GM23248 (cell line): Measurements from ENCODE around the gene TAOK3. TPM values are rescaled to one million over a fixed set of nuclear protein-coding genes. Genes with fewer than 3 reads are reported as not detected.

Experiments used
- DNase-seq: peaks from one replicate; pipeline ENCODE4 v3.0.0-alpha.2; 2015
- H2AFZ ChIP-seq: fragments of 200-600 bp; sonication (generic); 2 replicates; pipeline ENCODE4 v1.6.1; 2016; ENCODE audit warnings: antibody characterized with exemption
- H3F3A ChIP-seq: fragments of 200-600 bp; sonication (generic); 2 replicates; pipeline ENCODE4 v1.6.1; 2016; ENCODE audit warnings: mild to moderate bottlenecking, antibody characterized with exemption, mixed run types; ENCODE audit not compliant: insufficient read depth
- H3K27ac ChIP-seq: fragments of 200-600 bp; sonication (generic); 2 replicates; pipeline ENCODE4 v1.5.1; 2016; ENCODE audit warnings: mild to moderate bottlenecking
- H3K27me3 ChIP-seq: fragments of 200-600 bp; sonication (generic); replicated peaks from 2 replicates; pipeline ENCODE4 v1.6.1; 2016; ENCODE audit warnings: mild to moderate bottlenecking; ENCODE audit not compliant: insufficient read depth
- H3K36me3 ChIP-seq: fragments of 200-600 bp; sonication (generic); 2 replicates; pipeline ENCODE4 v1.6.1; 2016; ENCODE audit warnings: low read depth, mild to moderate bottlenecking
- H3K4me1 ChIP-seq: fragments of 200-600 bp; sonication (generic); 2 replicates; pipeline ENCODE4 v1.6.1; 2016; ENCODE audit warnings: mild to moderate bottlenecking; ENCODE audit not compliant: insufficient read depth
- H3K4me2 ChIP-seq: fragments of 200-600 bp; sonication (generic); one replicate; pipeline ENCODE4 v1.6.1; 2016; ENCODE audit warnings: mild to moderate bottlenecking; ENCODE audit not compliant: unreplicated experiment
- H3K4me3 ChIP-seq: fragments of 200-600 bp; sonication (generic); 2 replicates; pipeline ENCODE4 v1.5.1; 2016; ENCODE audit warnings: mild to moderate bottlenecking
- H3K79me2 ChIP-seq: fragments of 200-600 bp; sonication (generic); 2 replicates; pipeline ENCODE4 v1.6.1; 2016; ENCODE audit warnings: mild to moderate bottlenecking; ENCODE audit not compliant: insufficient read depth
- H3K9ac ChIP-seq: fragments of 200-600 bp; sonication (generic); 2 replicates; pipeline ENCODE4 v1.6.1; 2016; ENCODE audit warnings: mild to moderate bottlenecking
- H3K9me2 ChIP-seq: fragments of 200-600 bp; sonication (generic); 2 replicates; pipeline ENCODE4 v1.6.1; 2016; ENCODE audit warnings: mixed run types, mild to moderate bottlenecking, moderate library complexity; ENCODE audit not compliant: insufficient read depth
- H3K9me3 ChIP-seq: fragments of 200-600 bp; sonication (generic); one replicate; pipeline ENCODE4 v1.6.1; 2017; ENCODE audit warnings: low read depth
- H4K20me1 ChIP-seq: fragments of 200-600 bp; sonication (generic); 2 replicates; pipeline ENCODE4 v1.6.0; 2016; ENCODE audit not compliant: insufficient read depth
- EZH2 ChIP-seq: fragments of 200-600 bp; sonication (generic); IDR thresholded peaks from 2 replicates; pipeline ENCODE4 v1.6.1; 2018; ENCODE audit warnings: antibody characterized with exemption, mild to moderate bottlenecking; ENCODE audit not compliant: insufficient read depth, poor library complexity, severe bottlenecking
- EZH2phosphoT487 ChIP-seq: fragments of 200-600 bp; sonication (generic); IDR thresholded peaks from 2 replicates; pipeline ENCODE4 v1.6.1; 2018; ENCODE audit warnings: antibody characterized with exemption, moderate library complexity, mild to moderate bottlenecking, low read depth; ENCODE audit not compliant: insufficient read depth
- WGBS, 2 experiments: methylation state at CpG; one replicate each; pipeline ENCODE4 v1.1.6; 2015 to 2017; ENCODE audit warnings: low lambda C conversion rate in 2 of 2, low coverage in 1 of 2; ENCODE audit errors: missing lambda C conversion rate in 2 of 2; 5-methylcytosine and 5-hydroxymethylcytosine counted together
- in situ Hi-C: fragments of 300-500 bp; cut with MboI; formaldehyde crosslinking; loops from 2 replicates; pipeline ENCODE4 v1.15.0; 2020
- polyA plus RNA-seq: library from polyadenylated mRNA; unstranded; fragments of >200 nt; fragmentation: Nextera tagmentation; extraction: Ambion mirVana; gene quantifications from 2 replicates; pipeline ENCODE4 v1.2.1, GENCODE V29; 2016
- total RNA-seq: library from RNA; depleted of rRNA; stranded (reverse); fragments of >200 nt; shearing (Covaris generic); gene quantifications from 2 replicates; pipeline ENCODE4 v1.2.3, GENCODE V29; 2014

Gene TAOK3
- total and polyA plus RNA-seq, 2 experiments from 2014 or later: 17.8 to 49.8 TPM

- Histone ChIP-seq H3K9me2 (no peaks in the 10 kb centered on the region), H3K4me1 (peaks cover 26% of the 10 kb centered on the region), H3K4me2 (peak within 1 kb of the TSS; percentile 99), H3K4me3 (peak within 1 kb of the TSS; percentile 83), H2AFZ (peak within 1 kb of the TSS; percentile 93), H3K9ac (peak within 1 kb of the TSS; percentile 84), H3F3A (peaks cover 35% of the 10 kb centered on the region), H4K20me1 (no peaks in the 10 kb centered on the region), H3K27ac (peak within 1 kb of the TSS; percentile 77), H3K36me3 (peaks cover 8% of the 10 kb centered on the region; the same call in 1 of the 2 replicates), H3K9me3 (no peaks in the 10 kb centered on the region), H3K79me2 (peaks cover 60% of the 10 kb centered on the region), H3K27me3 (no peaks in the 10 kb centered on the region)
- peak; percentile 87 for DNase-seq
- in situ Hi-C loops: loop anchor here (10.0 kb wide), 2 partner anchors 202 to 512 kb away; no protein-coding TSS in a partner anchor
- TF ChIP-seq EZH2phosphoT487: no peak
- 0% methylated on average over 68 to 94 of the region's 102 CpGs for WGBS, 2 experiments
Observed at GRCh38 chr12:118376089-118377020, 3.6 kb upstream of the TAOK3 start, which contains the start of gene SUDS3. TSS of gene SUDS3 (plus strand) at chr12:118376555. CDS start at chr12:118376692, 137 bp downstream.

DNA sequence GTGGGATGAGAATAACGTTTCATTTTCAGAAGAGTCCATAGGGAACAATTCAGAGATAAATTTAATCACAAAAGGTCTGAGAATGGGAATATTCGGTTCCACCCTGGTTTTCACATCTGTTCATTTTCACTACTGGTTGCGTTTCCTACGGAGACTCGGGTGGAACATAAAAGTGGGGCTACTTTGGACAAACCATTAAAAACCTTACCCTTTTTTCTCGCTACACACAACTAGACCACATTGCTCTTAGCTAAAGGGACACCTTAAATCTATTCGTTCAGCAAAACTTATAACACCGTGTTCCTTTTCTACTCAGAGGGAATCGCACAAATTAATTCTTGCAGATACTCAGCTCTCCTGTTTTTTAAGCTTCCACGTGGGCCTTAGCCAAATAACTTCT lies 2.6 kb upstream of the TAOK3 start:
- Histone ChIP-seq H3K27ac (peak overlapping the region; percentile 77), H3K27me3 (no peaks in the 10 kb centered on the region), H3K9ac (peak overlapping the region; percentile 84), H3K4me1 (peaks cover 34% of the 10 kb centered on the region), H3K9me2 (no peaks in the 10 kb centered on the region), H3K79me2 (peaks cover 62% of the 10 kb centered on the region), H2AFZ (peak overlapping the region; percentile 93), H3K9me3 (no peaks in the 10 kb centered on the region), H3K36me3 (0 out of 2 replicates have a peak, but pooled peaks cover 3% of the 10 kb centered on the region), H4K20me1 (no peaks in the 10 kb centered on the region), H3K4me3 (peak overlapping the region; percentile 83), H3K4me2 (peak overlapping the region; percentile 99), H3F3A (peaks cover 43% of the 10 kb centered on the region)
- 7 to 11% methylated on average over 10 of the region's 10 CpGs for WGBS, 2 experiments
- TF ChIP-seq EZH2phosphoT487: no peak
- no peak for TF ChIP-seq EZH2
- in situ Hi-C loops: loop anchor here (10.0 kb wide), 2 partner anchors 201 to 511 kb away; no protein-coding TSS in a partner anchor
- DNase-seq: peak; percentile 44

DNA sequence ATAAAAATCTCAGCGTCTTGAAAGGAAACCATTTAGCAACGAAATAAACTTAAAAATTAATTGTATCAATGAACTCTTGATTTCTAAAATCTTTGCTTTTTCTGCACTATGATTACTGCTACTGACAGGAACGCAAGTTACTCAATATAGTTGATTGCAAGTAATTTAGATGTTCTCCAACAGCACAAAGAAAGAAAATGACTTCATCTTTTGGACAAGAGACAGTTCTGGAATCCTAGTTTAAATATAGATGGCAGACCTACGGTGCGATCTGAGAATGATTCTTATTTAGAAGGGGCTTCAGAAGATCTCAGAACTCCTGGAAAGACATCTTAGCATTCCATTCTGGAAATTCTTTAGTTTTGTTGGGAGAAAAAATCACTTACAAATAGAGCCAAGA lies 2.2 kb upstream of the TAOK3 start:
- peak overlapping the region; percentile 93 for H2AFZ ChIP-seq
- no peak for TF ChIP-seq EZH2
- TF ChIP-seq EZH2phosphoT487: no peak
- no peaks in the 10 kb centered on the region for H3K36me3 ChIP-seq
- H3K27ac ChIP-seq: peak overlapping the region; percentile 77
- H3F3A ChIP-seq: peaks cover 45% of the 10 kb centered on the region
- no peaks in the 10 kb centered on the region for H3K9me3 ChIP-seq
- in situ Hi-C loops: loop anchor here (10.0 kb wide), 2 partner anchors 200 to 510 kb away; no protein-coding TSS in a partner anchor
- no peaks in the 10 kb centered on the region for H4K20me1 ChIP-seq
- peak overlapping the region; percentile 84 for H3K9ac ChIP-seq
- DNase-seq: peak; percentile 82
- peaks cover 62% of the 10 kb centered on the region for H3K79me2 ChIP-seq
- peaks cover 36% of the 10 kb centered on the region for H3K4me1 ChIP-seq
- peak overlapping the region; percentile 99 for H3K4me2 ChIP-seq
- no peaks in the 10 kb centered on the region for H3K27me3 ChIP-seq
- WGBS, 2 experiments: 2 to 4% methylated on average over 5 of the region's 5 CpGs
- H3K4me3 ChIP-seq: peak overlapping the region; percentile 83
- H3K9me2 ChIP-seq: no peaks in the 10 kb centered on the region

GRCh38 chr12:118374126-118374725 lies 1.5 kb upstream of the TAOK3 start:
- in situ Hi-C loops: loop anchor here (10.0 kb wide), 2 partner anchors 199 to 509 kb away; no protein-coding TSS in a partner anchor
- no peak for TF ChIP-seq EZH2phosphoT487
- no peak for TF ChIP-seq EZH2
- H3K79me2 ChIP-seq: peaks cover 62% of the 10 kb centered on the region
- no peaks in the 10 kb centered on the region for H3K36me3 ChIP-seq
- no peaks in the 10 kb centered on the region for H3K9me2 ChIP-seq
- H2AFZ ChIP-seq: peak overlapping the region; percentile 93
- peak overlapping the region; percentile 77 for H3K27ac ChIP-seq
- H3F3A ChIP-seq: peaks cover 45% of the 10 kb centered on the region
- H3K4me1 ChIP-seq: peaks cover 36% of the 10 kb centered on the region
- 73 to 74% methylated on average over 14 of the region's 14 CpGs for WGBS, 2 experiments
- no peaks in the 10 kb centered on the region for H3K27me3 ChIP-seq
- H3K9ac ChIP-seq: peak overlapping the region; percentile 84
- peak overlapping the region; percentile 83 for H3K4me3 ChIP-seq
- H4K20me1 ChIP-seq: no peaks in the 10 kb centered on the region
- DNase-seq: peak; percentile 6
- H3K4me2 ChIP-seq: peak overlapping the region; percentile 99
- H3K9me3 ChIP-seq: no peaks in the 10 kb centered on the region
